Eye (tissue), 1 donor: ENCODE measurements around the gene WIPF2.
A peak's percentile ranks its signal among the peaks of the same experiment; 100 is the strongest.
"Not testable (repeated sequence)": the region's sequence is repeated elsewhere in the genome, so short reads cannot be mapped to it uniquely, and the experiment has no call there.

Source experiments
- DNase-seq: peaks from one replicate; pipeline ENCODE4 v3.0.0-alpha.2; 2015

WIPF2 gene

GRCh38 chr17:40192961-40193360 is 26.1 kb upstream of the WIPF2 start:
- no peak for DNase-seq

GRCh38 chr17:40194821-40195220 is 24.3 kb upstream of the WIPF2 start:
- no peak for DNase-seq

DNA sequence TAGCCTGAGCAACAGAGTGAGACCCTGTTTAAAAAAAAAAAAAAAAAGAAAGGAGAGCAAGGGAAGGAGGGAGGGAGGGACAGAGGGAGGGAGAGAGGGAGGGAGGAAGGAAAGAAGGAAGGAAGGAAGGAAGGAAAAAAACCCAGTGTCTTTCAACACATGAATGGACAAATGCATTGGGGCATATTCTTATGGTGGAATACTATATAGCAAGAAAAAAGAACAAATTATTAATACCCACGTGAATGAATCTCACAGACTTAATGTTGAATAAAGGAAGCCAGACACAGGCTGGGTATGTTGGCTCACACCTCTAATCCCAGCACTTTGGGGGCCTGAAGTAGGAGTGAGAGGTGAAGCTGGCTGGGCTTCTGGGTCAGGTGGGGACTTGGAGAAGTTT is 21.6 kb upstream of the WIPF2 start:
- DNase-seq, result no peak

DNA sequence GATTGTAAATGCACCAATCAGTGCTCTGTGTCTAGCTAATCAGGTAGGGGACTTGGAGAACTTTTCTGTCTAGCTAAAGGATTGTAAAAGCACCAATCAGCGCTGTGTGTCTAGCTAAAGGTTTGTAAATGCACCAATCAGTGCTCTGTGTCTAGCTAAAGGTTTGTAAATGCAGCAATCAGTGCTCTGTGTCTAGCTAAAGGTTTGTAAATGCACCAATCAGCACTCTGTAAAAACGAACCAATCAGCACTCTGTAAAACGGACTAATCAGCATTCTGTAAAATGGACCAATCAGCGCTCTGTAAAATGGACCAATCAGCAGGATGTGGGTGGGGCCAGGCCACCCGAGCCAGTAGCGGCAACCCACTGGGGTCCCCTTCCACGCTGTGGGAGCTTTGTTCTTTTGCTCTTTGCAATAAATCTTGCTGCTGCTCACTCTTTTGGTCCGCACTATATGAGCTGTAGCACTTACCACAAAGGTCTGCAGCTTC is 21.1 kb upstream of the WIPF2 start:
- not testable (repeated sequence) for DNase-seq

DNA sequence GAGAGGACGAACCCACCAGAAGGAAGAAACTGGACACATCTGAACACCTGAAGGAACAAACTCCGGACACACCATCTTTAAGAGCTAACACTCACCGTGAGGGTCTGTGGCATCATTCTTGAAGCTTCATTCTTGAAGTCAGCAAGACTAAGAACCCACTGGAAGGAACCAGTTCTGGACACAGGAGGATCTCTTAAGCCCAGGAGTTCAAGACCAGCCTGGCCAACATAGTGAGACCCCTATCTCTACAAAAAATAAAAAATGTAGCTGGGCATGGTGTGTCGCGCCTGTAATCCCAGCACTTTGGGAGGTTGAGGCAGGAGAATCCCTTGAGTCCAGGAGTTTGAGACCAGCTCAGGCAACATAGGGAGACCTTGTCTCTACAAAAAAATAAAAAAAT is 20.5 kb upstream of the WIPF2 start:
- no peak for DNase-seq

GRCh38 chr17:40203131-40203530 is 16.0 kb upstream of the WIPF2 start:
- DNase-seq, result no peak

DNA sequence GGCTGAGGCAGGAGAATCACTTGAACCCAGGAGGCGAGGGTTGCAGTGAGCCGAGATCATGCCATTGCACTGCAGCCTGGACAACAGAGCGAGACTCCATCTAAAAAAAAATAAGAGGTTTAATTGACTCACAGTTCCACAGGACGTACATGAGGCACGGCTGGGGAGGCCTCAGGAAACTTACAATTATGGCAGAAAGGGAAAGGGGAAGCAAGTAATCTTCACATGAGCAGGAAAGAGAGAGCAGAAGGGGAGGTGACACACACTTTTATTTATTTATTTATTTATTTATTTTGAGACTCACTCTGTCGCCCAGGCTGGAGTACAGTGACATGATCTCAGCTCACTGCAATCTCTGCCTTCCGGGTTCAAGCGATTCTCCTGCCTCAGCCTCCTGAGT is 12.9 kb upstream of the WIPF2 start:
- not testable (repeated sequence) for DNase-seq

- DNase-seq, result no peak
These were observed 9.6 kb upstream of the WIPF2 start for GRCh38 chr17:40209404-40210093.

DNA sequence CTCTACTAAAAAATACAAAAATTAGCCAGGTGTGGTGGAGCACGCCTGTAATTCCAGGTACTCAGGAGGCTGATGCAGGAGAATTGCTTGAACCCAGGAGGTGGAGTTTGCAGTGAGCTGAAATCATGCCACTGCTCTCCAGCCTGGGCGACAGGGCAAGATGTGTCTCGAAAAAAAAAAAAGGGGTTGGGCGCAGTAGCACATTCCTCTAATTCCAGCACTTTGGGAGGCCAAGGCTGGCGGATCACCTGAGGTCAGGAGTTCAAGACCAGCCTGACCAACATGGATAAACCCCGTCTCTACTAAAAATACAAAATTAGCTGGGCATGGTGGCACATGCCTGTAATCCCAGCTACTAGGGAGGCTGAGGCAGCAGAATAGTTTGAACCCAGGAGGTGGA is 5.2 kb upstream of the WIPF2 start:
- DNase-seq, result not testable (repeated sequence)

GRCh38 chr17:40218006-40218739 is 931 bp upstream of the WIPF2 start:
- DNase-seq, result no peak

- DNase-seq, result no peak
These were observed 662 bp downstream of the WIPF2 start for GRCh38 chr17:40219594-40220338.

DNA sequence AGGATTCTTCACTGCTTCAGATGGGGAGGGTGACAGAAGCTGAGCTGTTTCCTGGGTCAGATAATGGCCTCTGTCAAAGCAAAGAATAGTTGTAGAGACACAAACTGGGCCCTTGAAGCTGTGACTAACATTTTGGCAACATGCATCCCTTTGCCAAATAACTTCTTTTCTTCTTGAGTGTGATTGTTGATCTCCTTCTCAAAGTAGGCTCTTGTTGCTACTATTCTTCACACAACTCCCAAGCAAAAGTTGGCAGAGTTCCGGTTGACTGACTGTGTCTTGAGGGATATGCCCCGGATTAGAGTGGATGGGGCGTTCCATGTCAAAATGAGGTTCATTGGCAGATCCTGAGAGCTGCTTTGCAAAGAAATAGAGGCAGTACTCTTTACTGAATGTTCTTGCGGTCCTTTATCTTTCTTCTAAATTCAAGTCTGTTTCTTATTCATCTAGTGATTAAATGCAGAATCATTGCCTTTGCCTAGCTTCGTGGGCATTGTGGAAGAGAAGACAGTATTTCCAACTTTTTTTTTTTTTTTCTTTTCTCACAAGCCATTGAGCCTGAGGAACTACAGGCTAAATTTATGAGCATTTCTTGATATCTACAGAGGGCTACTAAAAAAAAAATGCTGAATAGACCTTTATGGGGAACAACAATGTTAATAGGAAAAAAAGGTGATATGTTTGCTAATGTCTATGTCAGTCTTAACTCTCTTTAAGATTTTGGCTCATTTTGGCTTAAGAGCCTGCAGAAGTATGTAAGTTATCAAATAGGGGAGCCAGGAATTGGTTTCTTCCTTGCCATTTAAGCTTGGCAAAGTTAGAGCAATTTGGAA is 5.8 kb downstream of the WIPF2 start:
- peak; percentile 51 for DNase-seq

DNA sequence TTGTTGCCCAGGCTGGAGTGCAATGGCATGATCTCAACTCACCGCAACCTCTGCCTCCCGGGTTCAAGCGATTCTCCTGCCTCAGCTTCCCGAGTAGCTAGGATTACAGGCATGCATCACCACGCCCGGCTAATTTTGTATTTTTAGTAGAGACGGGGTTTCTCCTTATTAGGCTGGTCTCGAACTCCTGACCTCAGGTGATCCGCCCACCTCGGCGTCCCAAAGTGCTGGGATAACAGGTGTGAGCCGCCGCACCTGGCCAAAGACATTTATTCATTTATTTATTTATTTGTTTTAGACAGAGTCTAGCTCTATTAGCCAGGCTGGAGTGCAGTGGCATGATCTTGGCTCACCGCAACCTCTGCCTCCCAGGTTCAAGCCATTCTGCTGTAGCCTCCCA is 10.0 kb downstream of the WIPF2 start:
- DNase-seq, result not testable (repeated sequence)

DNA sequence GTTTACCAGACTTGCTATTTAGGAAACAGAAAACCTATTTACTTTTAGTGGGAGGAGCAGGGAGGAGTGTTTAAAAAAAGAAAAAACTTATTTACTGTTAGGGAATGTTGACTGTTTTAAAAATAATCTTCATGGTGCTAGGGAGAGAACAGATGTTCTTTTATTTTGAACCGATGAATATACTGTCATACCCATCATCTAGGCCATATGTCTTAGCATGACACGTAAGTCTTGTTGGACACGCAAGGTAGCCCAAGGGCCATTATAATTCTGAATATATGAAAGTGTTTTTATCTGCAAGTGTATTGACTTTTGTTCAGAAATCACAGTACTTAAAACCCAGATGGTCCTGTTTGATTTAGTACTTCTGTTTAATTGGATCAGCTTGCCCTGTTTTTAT is 11.6 kb downstream of the WIPF2 start:
- no peak for DNase-seq

DNA sequence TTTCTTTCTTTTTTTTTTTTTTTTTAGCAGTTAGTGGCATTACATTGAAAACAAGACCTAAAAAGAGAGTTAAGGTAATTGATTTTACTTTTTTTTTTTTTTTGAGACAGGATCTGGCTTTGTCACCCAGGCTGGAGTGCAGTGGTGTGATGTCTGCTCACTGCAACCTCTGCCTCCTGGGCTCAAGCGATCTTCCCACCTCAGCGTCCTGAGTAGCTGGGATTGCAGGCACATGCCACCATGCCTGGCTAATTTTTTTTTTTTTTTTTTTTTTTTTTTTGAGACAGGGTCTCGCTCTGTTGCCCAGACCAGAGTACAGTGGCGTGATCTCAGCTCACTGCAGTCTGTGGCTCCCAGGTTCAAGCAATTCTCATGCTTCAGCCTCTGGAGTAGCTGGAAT is 12.8 kb downstream of the WIPF2 start:
- DNase-seq, result not testable (repeated sequence)

GRCh38 chr17:40241252-40241834 is 22.2 kb downstream of the WIPF2 start:
- no peak for DNase-seq

DNA sequence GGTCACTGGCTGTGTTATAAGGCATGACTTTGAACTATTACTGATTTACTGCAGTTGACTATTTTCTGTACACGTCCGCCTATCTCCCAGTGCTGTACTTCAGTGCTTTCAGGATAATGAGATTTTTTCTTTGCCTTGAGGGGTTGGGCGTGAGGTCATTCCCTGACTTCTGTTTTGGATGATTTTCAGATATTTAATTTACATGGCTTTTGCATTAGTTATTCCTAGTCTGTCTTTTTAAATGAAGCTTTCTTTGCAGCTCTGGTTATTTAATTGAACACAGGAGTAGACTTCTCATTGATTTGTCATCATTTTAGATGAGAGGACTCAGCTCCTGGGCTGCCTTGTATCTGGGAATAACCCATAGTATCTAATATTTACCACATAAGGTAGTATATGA is 23.7 kb downstream of the WIPF2 start:
- no peak for DNase-seq

DNA sequence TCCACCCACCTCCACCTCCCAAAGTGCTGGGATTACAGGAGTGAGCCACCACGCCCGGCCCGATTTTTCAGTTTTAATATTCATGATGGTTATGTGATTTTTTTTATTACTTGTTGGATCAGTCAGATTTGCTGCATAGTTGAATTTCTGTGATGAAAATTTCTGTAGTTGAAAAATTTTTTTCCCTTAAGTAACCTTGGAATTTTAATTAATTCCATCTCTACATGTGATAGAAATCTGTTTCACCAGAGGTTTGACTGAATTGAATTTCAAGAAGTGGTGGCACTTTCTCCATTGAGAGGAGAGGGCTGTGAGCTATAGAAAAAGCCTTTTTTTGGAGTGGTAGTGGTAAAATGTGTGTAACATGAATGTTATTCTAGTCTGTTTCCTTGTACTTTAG is 24.7 kb downstream of the WIPF2 start:
- no peak for DNase-seq

DNA sequence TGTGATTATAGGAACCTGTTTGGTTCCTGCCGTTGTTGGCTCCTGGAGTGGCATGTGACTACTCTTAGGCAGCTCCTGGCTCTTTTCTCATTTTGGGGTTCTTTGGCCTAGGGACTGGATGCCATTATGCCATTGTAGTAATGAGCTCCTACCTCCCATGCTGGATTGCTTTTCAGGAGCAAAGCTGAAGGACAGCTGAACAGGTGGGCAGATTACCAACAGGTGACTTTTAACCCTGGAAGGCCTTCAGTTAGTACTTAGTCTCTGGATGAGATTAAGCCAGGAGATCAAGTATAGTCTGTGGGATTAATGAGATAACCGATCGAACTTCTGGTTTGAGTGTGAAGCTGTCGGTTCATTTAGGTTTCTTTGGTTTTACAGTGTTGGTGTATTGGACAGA is 25.2 kb downstream of the WIPF2 start:
- DNase-seq, result no peak

DNA sequence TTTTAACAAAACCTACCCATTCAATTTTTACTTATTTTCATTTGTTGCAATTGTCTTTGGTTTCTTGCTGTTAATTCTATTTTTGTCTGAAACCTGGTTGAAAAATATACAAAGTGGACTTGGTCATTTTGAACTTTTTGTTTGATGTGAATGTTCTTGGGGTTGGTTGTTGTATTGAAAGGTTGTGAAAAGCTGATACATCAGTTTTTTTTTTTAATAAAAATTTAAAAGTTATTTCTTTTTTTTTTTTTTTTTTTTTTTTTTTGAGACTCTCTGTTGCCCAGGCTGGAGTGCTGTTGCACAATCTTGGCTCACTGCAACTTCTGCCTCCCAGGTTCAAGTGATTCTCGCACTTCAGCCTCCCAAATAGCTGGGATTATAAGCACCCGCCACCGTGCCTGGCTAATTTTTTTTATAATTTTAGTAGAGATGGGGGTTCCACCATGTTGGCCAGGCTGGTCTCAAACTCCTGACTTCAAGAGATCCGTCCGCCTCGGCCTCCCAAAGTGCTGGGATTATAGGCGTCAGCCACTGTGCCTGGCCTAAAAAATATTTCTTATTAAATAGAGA is 28.9 kb downstream of the WIPF2 start:
- DNase-seq, result no peak

DNA sequence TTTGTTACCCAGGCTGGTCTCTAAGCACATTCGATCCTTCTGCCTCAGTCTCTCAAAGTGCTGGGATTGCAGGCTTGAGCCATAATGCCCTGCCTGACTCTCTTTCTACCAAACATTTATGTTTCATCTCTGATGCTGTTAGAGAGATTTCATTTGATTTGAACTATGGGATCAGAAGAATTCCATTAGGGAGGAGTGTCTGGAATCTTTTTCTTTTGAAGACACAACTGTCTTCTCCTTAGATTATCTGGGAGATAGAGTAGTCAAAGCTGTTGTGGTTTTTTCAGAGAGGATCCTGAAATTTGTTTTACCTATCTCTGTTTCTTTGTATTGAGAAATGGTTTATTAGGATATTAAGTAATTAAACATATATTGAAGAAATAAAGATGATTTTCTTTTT is 29.4 kb downstream of the WIPF2 start:
- no peak for DNase-seq

- no peak for DNase-seq
These were observed 32.5 kb downstream of the WIPF2 start for GRCh38 chr17:40251576-40251975.
